GM10248 (cell line): ENCODE results near the gene MYOZ2.

Source experiments
- CTCF ChIA-PET: fragments of 300-600 bp; sonication (Branson Sonifier 250); formaldehyde crosslinking; extraction: SDS; loops from one replicate; lab custom pipeline; 2021; ENCODE audit warnings: antibody characterized with exemption; lab: Yijun Ruan, JAX
- POLR2A ChIA-PET: fragments of 350-650 bp; sonication (Branson Sonifier 250); formaldehyde crosslinking; extraction: SDS; loops from one replicate; lab custom pipeline; 2020; ENCODE audit warnings: antibody characterized with exemption; lab: Yijun Ruan, JAX
- DNase-seq: peaks from one replicate; pipeline ENCODE4 v3.0.0; 2012; ENCODE audit errors: extremely low spot score
- TF ChIP-seq, protein P1 (sequence below): IDR thresholded peaks from 2 replicates; pipeline ENCODE4 v1.5.1; 2012; ENCODE audit warnings: mild to moderate bottlenecking, low read depth; ENCODE audit errors: extremely low read depth, missing control alignments, control extremely low read depth

The MYOZ2 gene

DNA sequence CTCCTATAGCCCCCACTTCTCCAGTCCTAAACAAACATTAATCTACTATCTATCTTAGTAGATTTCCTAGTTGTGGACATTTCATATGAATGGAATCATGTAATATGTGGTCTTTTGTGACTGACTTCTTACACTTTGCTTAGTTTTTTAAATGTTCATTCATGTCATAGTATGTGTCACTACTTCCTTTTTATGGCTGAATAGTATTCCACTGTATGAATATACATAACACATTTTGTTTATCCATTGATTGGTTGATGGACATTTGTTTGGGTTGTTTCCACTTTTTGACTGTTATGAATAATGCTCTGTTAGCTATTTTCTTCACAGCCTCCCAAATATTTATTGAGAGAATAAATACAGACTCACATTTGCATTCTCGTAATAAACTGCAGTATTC, 96.7 kb downstream of the MYOZ2 start:
- no peak for DNase-seq
- ChIA-PET POLR2A (no interaction called here), CTCF (interaction anchor here (0.7 to 1.5 kb wide), 2 partner anchors 11 to 19 kb away, joined by 3 to 6 read pairs; partner anchors contain the start of gene USP53)
- TF ChIP-seq, protein P1, sequence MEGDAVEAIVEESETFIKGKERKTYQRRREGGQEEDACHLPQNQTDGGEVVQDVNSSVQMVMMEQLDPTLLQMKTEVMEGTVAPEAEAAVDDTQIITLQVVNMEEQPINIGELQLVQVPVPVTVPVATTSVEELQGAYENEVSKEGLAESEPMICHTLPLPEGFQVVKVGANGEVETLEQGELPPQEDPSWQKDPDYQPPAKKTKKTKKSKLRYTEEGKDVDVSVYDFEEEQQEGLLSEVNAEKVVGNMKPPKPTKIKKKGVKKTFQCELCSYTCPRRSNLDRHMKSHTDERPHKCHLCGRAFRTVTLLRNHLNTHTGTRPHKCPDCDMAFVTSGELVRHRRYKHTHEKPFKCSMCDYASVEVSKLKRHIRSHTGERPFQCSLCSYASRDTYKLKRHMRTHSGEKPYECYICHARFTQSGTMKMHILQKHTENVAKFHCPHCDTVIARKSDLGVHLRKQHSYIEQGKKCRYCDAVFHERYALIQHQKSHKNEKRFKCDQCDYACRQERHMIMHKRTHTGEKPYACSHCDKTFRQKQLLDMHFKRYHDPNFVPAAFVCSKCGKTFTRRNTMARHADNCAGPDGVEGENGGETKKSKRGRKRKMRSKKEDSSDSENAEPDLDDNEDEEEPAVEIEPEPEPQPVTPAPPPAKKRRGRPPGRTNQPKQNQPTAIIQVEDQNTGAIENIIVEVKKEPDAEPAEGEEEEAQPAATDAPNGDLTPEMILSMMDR: no peak

DNA sequence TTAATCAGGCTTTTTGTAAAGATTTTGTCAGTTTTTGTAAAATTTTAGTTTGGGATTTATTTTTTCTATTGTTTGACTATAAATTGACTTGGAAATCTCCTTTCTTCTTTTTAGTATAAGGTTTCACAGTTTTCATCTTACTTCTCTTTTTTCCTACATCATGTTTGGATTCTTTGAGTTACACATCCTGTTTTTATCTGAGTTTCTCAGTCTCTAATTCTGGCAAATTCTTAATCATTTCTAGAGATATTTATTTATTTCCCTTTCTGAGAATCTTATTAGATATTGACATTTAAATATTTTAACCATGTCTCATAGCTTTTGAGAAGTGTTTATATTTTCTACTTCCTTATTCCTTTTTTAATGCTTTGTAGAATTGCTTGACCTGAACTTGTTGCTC, 97.6 kb downstream of the MYOZ2 start:
- no peak for DNase-seq
- ChIA-PET POLR2A (no interaction called here), CTCF (interaction anchor here (1.5 kb wide), 1 partner anchor 20 kb away, joined by 6 read pairs; the partner anchor contains the start of gene USP53)
- TF ChIP-seq, protein P1: no peak

DNA sequence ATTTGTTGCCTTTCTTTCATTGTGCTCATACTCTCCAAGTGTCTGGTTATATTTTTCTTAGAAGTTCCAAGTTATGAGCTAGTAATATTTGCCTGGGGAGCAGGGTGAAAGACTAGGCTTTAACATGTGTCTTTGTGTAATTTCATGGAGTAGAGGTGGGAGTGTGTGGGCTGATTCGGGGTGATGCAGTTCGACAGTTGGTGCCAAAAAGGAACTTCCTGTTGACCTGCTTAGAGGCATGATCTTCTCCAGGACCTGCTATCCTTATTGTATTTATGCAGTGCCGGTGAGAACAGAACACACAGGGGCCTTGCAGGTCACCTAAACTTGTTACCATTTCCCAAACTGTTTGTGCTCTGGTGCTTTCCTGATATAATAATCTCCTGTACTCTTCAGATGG, 98.1 kb downstream of the MYOZ2 start:
- POLR2A ChIA-PET: no interaction called here
- TF ChIP-seq, protein P1: no peak
- CTCF ChIA-PET: interaction anchor here (1.2 kb wide), 1 partner anchor 21 kb away, joined by 4 read pairs; the partner anchor contains the start of gene USP53
- DNase-seq: peak; percentile 9

DNA sequence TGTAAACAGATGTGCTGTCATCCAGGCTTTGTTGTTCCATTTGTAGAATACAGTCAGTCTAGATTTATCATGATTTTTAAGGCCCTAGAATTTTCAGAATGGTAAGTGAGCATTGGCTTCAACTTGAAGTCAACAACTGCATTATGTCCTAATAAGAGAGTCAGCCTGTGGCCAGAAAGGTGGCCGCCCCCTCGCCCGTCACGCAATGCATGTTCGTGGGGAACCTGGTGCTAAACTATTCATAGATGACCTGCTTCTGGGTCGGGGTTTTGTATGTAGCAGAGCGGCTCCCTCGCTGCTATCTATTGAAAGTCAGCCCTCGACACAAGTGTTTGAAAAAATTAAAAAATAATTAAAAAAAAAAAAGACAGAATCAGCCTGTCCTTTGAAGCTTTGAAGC, 101.6 kb downstream of the MYOZ2 start:
- ChIA-PET POLR2A (interaction anchor here (0.6 kb wide), 1 partner anchor 59 kb away, joined by 4 read pairs; no protein-coding TSS in a partner anchor), CTCF (interaction anchor here (1.0 to 2.4 kb wide), 6 partner anchors 8 to 30 kb away, joined by 3 to 20 read pairs (median 4); partner anchors contain the start of gene USP53)
- TF ChIP-seq, protein P1: no peak

More for the DNA sequence above, 101.6 kb downstream of the MYOZ2 start:
- no peak for DNase-seq
